ENCODE results near the gene FOXN1. TPM values are rescaled to one million over a fixed set of nuclear protein-coding genes. Genes with fewer than 3 reads are reported as not detected.

The FOXN1 gene
- total and polyA plus RNA-seq, 2 of the 13 experiments (the other 11 are each of a cell fraction or from before 2014, with no cell fraction given): 0.01 TPM; not detected in 1

DNA sequence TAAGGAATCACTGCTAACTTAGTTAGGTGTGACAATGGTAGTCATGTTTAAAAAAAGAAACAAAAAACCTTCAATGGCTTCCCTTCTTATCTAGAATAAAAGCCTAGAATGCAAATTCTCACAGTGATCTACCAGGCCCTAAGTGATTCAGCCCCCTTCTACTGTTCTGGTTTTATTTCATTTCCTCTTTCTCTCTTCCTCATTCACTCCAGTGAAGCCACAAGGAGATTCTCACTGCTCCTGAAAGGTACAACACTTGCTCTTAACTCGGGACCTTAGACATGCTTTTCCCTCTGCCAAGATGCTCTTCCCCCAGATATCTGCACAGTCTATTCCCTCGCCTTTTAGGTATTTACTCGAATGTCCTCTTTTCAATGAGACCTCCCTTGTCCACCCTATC lies 61.5 kb downstream of the FOXN1 start:
- peaks cover 35% of the 10 kb centered on the region for H3K4me1 ChIP-seq (ENCODE audit: insufficient read depth, low read length)
- TF ChIP-seq SOX5 (CRISPR knock-in tag; IDR thresholded peaks at IDR 0.05; ENCODE audit: borderline replicate concordance): no peak
- no peak for TF ChIP-seq CTCF (CRISPR knock-in tag; IDR thresholded peaks at IDR 0.05)
- TF ChIP-seq ARNT2 (CRISPR knock-in tag; IDR thresholded peaks at IDR 0.05; ENCODE audit: low read depth): no peak
- TF ChIP-seq ZNF605 (CRISPR knock-in tag; IDR thresholded peaks at IDR 0.05): no peak
- no peak for TF ChIP-seq RFX1 (IDR thresholded peaks at IDR 0.05)
- TF ChIP-seq KLF15 (CRISPR knock-in tag; IDR thresholded peaks at IDR 0.05; ENCODE audit: borderline replicate concordance): no peak
- no peak for TF ChIP-seq NFIC (IDR thresholded peaks at IDR 0.05; ENCODE audit: low read length)
- TF ChIP-seq ZNF644 (CRISPR knock-in tag; IDR thresholded peaks at IDR 0.05; ENCODE audit: low read depth): no peak
- TF ChIP-seq DNMT3B (CRISPR knock-in tag; conservative IDR thresholded peaks at IDR 0.05): no peak
- no peak for TF ChIP-seq ZNF737 (CRISPR knock-in tag; IDR thresholded peaks at IDR 0.05; ENCODE audit: borderline replicate concordance)
- no peak for TF ChIP-seq FOXO4 (CRISPR knock-in tag; conservative IDR thresholded peaks at IDR 0.05)
- TF ChIP-seq ZGPAT (CRISPR knock-in tag; IDR thresholded peaks at IDR 0.05): no peak
- TF ChIP-seq ZSCAN12 (CRISPR knock-in tag; IDR thresholded peaks at IDR 0.05): no peak
- no peak for TF ChIP-seq SOX6 (IDR thresholded peaks at IDR 0.05)
- TF ChIP-seq SOX6 (CRISPR knock-in tag; IDR thresholded peaks at IDR 0.05): no peak
- no peak for TF ChIP-seq ATAD3A (CRISPR knock-in tag; IDR thresholded peaks at IDR 0.05)
- TF ChIP-seq, protein P1, sequence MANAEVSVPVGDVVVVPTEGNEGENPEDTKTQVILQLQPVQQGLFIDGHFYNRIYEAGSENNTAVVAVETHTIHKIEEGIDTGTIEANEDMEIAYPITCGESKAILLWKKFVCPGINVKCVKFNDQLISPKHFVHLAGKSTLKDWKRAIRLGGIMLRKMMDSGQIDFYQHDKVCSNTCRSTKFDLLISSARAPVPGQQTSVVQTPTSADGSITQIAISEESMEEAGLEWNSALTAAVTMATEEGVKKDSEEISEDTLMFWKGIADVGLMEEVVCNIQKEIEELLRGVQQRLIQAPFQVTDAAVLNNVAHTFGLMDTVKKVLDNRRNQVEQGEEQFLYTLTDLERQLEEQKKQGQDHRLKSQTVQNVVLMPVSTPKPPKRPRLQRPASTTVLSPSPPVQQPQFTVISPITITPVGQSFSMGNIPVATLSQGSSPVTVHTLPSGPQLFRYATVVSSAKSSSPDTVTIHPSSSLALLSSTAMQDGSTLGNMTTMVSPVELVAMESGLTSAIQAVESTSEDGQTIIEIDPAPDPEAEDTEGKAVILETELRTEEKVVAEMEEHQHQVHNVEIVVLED (CRISPR knock-in tag; IDR thresholded peaks at IDR 0.05; ENCODE audit: borderline replicate concordance): no peak
- no peak for TF ChIP-seq TCF7 (IDR thresholded peaks at IDR 0.05; ENCODE audit: low read depth)
- TF ChIP-seq CENPT (CRISPR knock-in tag; IDR thresholded peaks at IDR 0.05; ENCODE audit: low read depth): no peak
- no peak for TF ChIP-seq XBP1 (CRISPR knock-in tag; IDR thresholded peaks at IDR 0.05)
- TF ChIP-seq ZNF430 (CRISPR knock-in tag; IDR thresholded peaks at IDR 0.05): no peak
- intact Hi-C loops (cut with micrococcal nuclease; ENCODE audit: unreplicated experiment) (no loop called here), in situ Hi-C loops (cut with HindIII; ENCODE audit: extremely low pct_ligation_motif_present, low pct_unique_long_range_greater_than_20kb) (no loop called here)
- no TSS peak for BruUV-seq (replicated peaks)
- H2AFZ ChIP-seq (ENCODE audit: low read length): no peak overlapping the region
- no peaks in the 10 kb centered on the region for H4K20me1 ChIP-seq (ENCODE audit: insufficient read depth, low read length)
- ChIA-PET CTCF (ENCODE audit: low intra/inter-chr PET ratio, low total read pairs) (no interaction called here), POLR2A (no interaction called here)
- no peak overlapping the region for H3K9ac ChIP-seq (ENCODE audit: insufficient read depth, low read depth, low read length)
- WGBS (ENCODE audit: low lambda C conversion rate): 95% methylated on average over 3 of the region's 3 CpGs
- H3K27me3 ChIP-seq (ENCODE audit: control insufficient read depth in 1 of 2, insufficient read depth in 2 of 2, low read length in 2 of 2): no peaks in the 10 kb centered on the region
- no peak overlapping the region for H3K4me3 ChIP-seq (replicated peaks in 1 of 3; ENCODE audit: insufficient read depth in 1 of 3, low read depth in 2 of 3, low read length in 3 of 3)
- ATAC-seq: no peak
- H3K9me3 ChIP-seq (ENCODE audit: low read length): no peaks in the 10 kb centered on the region
- no peak for FAIRE-seq
- no peak overlapping the region for H3K27ac ChIP-seq (ENCODE audit: extremely low read length, insufficient read depth, low read length)
- no peak for DNase-seq (ENCODE audit: low spot score)
- H3K79me2 ChIP-seq (ENCODE audit: insufficient read depth, low read length): peaks cover 14% of the 10 kb centered on the region
- H3K36me3 ChIP-seq (replicated peaks in 1 of 2; ENCODE audit: control insufficient read depth in 1 of 2, insufficient read depth in 2 of 2, low read length in 2 of 2): peaks cover under 1 to 21% of the 10 kb centered on the region in 2 experiments; a peak in 3 of 5 replicates
- H3K4me2 ChIP-seq (ENCODE audit: low read depth, low read length): no peak overlapping the region

Data from HepG2 (cell line).